Hepatocyte (in vitro differentiated cells): ENCODE data around the gene STK4. TPM values are rescaled to one million over a fixed set of nuclear protein-coding genes. Genes with fewer than 3 reads are reported as not detected.

Experiments
- DNase-seq: peaks from one replicate; pipeline ENCODE4 v3.0.0-alpha.2; 2016; ENCODE audit warnings: low spot score
- H2AFZ ChIP-seq: fragments of 200-600 bp; sonication (generic); 2 replicates; pipeline ENCODE4 v1.6.0; 2016; ENCODE audit warnings: antibody characterized with exemption, mild to moderate bottlenecking
- H3K27ac ChIP-seq: fragments of 200-600 bp; sonication (generic); 2 replicates; pipeline ENCODE4 v1.5.1; 2016; ENCODE audit warnings: mild to moderate bottlenecking
- H3K27me3 ChIP-seq: fragments of 200-600 bp; sonication (generic); 2 replicates; pipeline ENCODE4 v1.6.1; 2016
- H3K36me3 ChIP-seq: fragments of 200-600 bp; sonication (generic); replicated peaks from 2 replicates; pipeline ENCODE4 v1.5.1; 2016; ENCODE audit warnings: low read depth; ENCODE audit not compliant: insufficient read depth
- H3K4me1 ChIP-seq: fragments of 200-600 bp; sonication (generic); 2 replicates; pipeline ENCODE4 v1.5.1; 2016; ENCODE audit warnings: mild to moderate bottlenecking, moderate library complexity; ENCODE audit not compliant: insufficient read depth
- H3K4me2 ChIP-seq: fragments of 200-600 bp; sonication (generic); 2 replicates; pipeline ENCODE4 v1.6.0; 2016
- H3K4me3 ChIP-seq: fragments of 200-600 bp; sonication (generic); 2 replicates; pipeline ENCODE4 v1.5.1; 2016; ENCODE audit warnings: mild to moderate bottlenecking
- H3K79me2 ChIP-seq: fragments of 200-600 bp; sonication (generic); 2 replicates; pipeline ENCODE4 v1.6.0; 2017; ENCODE audit warnings: mild to moderate bottlenecking
- H3K9me2 ChIP-seq: fragments of 200-600 bp; sonication (generic); replicated peaks from 2 replicates; pipeline ENCODE4 v1.6.0; 2017; ENCODE audit warnings: mild to moderate bottlenecking; ENCODE audit not compliant: insufficient read depth
- H3K9me3 ChIP-seq: fragments of 200-600 bp; sonication (generic); 2 replicates; pipeline ENCODE4 v1.5.1; 2016; ENCODE audit warnings: low read depth, mild to moderate bottlenecking
- H4K20me1 ChIP-seq: fragments of 200-600 bp; sonication (generic); 2 replicates; pipeline ENCODE4 v1.6.0; 2016; ENCODE audit warnings: mild to moderate bottlenecking; ENCODE audit not compliant: insufficient read depth, poor library complexity, severe bottlenecking
- CTCF ChIP-seq: fragments of 200-600 bp; sonication (generic); IDR thresholded peaks from 2 replicates; pipeline ENCODE4 v1.5.1; 2016; ENCODE audit warnings: antibody characterized with exemption, mild to moderate bottlenecking; ENCODE audit not compliant: poor library complexity
- EZH2 ChIP-seq: fragments of 200-600 bp; sonication (generic); IDR thresholded peaks from 2 replicates; pipeline ENCODE4 v1.6.1; 2016; ENCODE audit warnings: antibody characterized with exemption, mild to moderate bottlenecking, borderline replicate concordance
- EZH2phosphoT487 ChIP-seq: fragments of 200-600 bp; sonication (generic); IDR thresholded peaks from one replicate; pipeline ENCODE4 v1.6.1; 2018; ENCODE audit warnings: antibody characterized with exemption, mild to moderate bottlenecking, low read depth, moderate library complexity; ENCODE audit not compliant: unreplicated experiment, severe bottlenecking
- WGBS: methylation state at CpG from one replicate; pipeline ENCODE4 v1.1.6; 2016; ENCODE audit warnings: low lambda C conversion rate; ENCODE audit errors: missing lambda C conversion rate; 5-methylcytosine and 5-hydroxymethylcytosine counted together
- polyA plus RNA-seq: library from polyadenylated mRNA; unstranded; fragments of >200 nt; fragmentation: Nextera tagmentation; extraction: Ambion mirVana; gene quantifications from 2 replicates; pipeline ENCODE4 v1.2.1, GENCODE V29; 2016
- total RNA-seq: library from RNA; depleted of rRNA; stranded (reverse); fragments of >200 nt; gene quantifications from 2 replicates; pipeline ENCODE4 v1.2.3, GENCODE V29; 2014

The STK4 gene
- total and polyA plus RNA-seq, 2 experiments from 2014 or later, result 11.4 to 16.5 TPM

GRCh38 chr20:45017857-45018256 lies 51.5 kb downstream of the STK4 start:
- Histone ChIP-seq H4K20me1 (no peaks in the 10 kb centered on the region), H3K79me2 (peaks cover 6% of the 10 kb centered on the region), H3K36me3 (no peaks in the 10 kb centered on the region), H3K9me3 (no peaks in the 10 kb centered on the region), H3K4me3 (no peak overlapping the region), H3K27me3 (no peaks in the 10 kb centered on the region), H2AFZ (no peak overlapping the region), H3K4me2 (no peak overlapping the region), H3K9me2 (no peaks in the 10 kb centered on the region), H3K27ac (no peak overlapping the region), H3K4me1 (peaks cover 18% of the 10 kb centered on the region)
- TF ChIP-seq EZH2phosphoT487 (no peak), EZH2 (no peak), CTCF (no peak)
- DNase-seq, result no peak

- Histone ChIP-seq H3K4me2 (no peak overlapping the region), H3K9me3 (no peaks in the 10 kb centered on the region), H3K36me3 (no peaks in the 10 kb centered on the region), H3K4me3 (no peak overlapping the region), H3K4me1 (peaks cover 18% of the 10 kb centered on the region), H3K27ac (no peak overlapping the region), H4K20me1 (no peaks in the 10 kb centered on the region), H2AFZ (no peak overlapping the region), H3K9me2 (no peaks in the 10 kb centered on the region), H3K79me2 (peaks cover 4% of the 10 kb centered on the region), H3K27me3 (no peaks in the 10 kb centered on the region)
- WGBS, result 78% methylated on average over 4 of the region's 4 CpGs
- no peak for DNase-seq
- TF ChIP-seq EZH2phosphoT487, result no peak
- TF ChIP-seq EZH2, result no peak
- TF ChIP-seq CTCF, result no peak
Observed at GRCh38 chr20:45019027-45019761, 52.9 kb downstream of the STK4 start.

- no peaks in the 10 kb centered on the region for H3K9me2 ChIP-seq
- 37% methylated on average over 1 of the region's 1 CpG for WGBS
- peaks cover 4% of the 10 kb centered on the region for H3K79me2 ChIP-seq
- no peak for TF ChIP-seq EZH2
- no peak for TF ChIP-seq CTCF
- TF ChIP-seq EZH2phosphoT487, result no peak
- H3K27me3 ChIP-seq, result no peaks in the 10 kb centered on the region
- H3K27ac ChIP-seq, result no peak overlapping the region
- H3K4me2 ChIP-seq, result no peak overlapping the region
- no peaks in the 10 kb centered on the region for H3K36me3 ChIP-seq
- peaks cover 18% of the 10 kb centered on the region for H3K4me1 ChIP-seq
- no peak for DNase-seq
- no peaks in the 10 kb centered on the region for H3K9me3 ChIP-seq
- no peaks in the 10 kb centered on the region for H4K20me1 ChIP-seq
- no peak overlapping the region for H3K4me3 ChIP-seq
- no peak overlapping the region for H2AFZ ChIP-seq
Observed at GRCh38 chr20:45019762-45020123, 53.4 kb downstream of the STK4 start.
